COLO829 (cell line): ENCODE data around the gene EVX1.

ENCODE experiments used
- DNase-seq: peaks from one replicate; pipeline ENCODE4 v3.0.0; 2012; ENCODE audit warnings: low spot score

Gene EVX1

DNA sequence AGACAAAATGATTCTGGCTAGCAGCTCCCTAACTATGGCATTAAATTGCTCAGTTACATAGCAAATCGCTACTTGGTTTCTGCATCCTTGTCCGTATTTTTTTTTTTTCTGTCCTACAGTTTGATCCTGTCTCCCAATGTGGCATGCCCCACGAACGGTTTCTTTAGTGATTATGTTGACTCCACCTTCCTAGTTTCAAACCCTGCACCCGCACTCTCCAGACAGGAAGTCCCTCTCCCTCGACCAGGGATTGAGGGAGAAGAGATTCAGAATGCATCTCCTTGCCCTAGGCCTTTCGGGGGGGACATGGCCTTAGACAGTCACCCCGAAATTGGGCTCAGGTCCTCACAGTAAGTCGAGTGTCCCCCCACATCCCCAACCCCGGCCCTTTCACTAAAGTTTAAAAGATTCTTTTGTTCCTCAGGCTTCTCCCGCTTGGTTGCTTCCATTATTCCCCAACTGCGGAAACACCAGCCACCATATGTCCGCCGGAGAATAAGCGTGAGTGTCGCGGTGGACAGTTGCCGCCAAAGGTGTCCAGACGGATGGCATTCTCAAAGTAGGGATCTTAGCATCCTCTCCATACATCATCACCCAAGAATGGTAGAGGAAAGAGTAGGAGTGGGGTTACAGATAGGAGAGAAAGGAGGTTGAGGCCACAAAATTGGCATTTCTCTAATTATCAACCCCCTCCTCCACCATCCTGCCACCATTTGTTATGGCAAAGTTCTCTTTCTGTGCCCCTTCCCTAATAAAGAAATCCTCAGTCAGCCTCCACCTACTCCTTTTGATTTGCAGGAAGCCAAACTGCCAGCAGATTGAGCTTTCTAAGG is 7.3 kb downstream of the EVX1 start:
- DNase-seq: no peak

DNA sequence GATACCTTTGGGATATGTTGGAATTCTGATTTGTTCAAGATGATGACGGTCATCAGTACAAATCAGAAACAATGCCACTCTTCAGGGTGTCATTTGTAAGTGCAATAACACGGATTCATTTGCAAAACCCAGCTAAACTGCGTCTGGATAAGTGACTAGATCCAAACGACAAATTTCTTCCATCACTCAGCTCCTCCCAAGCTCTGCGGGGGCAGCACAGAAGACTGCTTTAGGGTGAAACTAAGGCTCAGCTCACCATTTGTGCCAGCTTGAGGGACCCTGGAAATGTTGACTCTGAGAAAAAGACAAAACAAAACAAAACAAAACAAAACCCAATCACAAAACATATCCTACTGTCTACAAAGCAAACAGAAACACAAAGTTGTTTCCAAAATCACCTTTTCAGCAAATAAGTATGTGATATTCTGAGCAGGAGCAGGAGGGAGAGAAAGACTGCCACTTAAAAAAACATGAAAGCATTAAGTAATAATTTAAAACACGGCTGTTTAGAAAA is 8.0 kb downstream of the EVX1 start:
- no peak for DNase-seq

DNA sequence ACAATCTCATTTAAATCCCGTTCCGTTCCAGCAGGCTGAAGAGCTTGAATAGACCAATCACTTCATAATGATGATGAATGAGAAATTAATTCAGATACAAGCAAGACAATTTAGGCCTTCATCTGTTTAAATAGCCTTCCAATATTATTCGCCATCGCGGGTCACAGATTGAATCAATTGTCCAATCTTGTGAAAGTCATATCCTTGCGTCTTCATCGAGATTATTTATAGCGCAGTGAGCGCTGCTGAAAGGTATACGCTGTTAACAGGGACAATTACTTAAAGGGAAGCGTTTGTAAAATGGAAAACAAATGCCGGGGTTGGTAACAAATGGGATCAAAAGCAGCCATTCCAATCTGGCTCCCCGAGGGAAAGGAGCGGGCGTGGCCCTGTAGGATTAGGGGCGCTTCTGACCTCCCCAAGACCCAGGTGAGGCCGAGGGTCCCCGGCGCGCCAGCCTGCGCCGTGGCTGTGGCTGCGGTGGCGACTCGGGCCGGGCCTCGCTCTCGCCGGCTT is 8.6 kb downstream of the EVX1 start:
- no peak for DNase-seq

DNA sequence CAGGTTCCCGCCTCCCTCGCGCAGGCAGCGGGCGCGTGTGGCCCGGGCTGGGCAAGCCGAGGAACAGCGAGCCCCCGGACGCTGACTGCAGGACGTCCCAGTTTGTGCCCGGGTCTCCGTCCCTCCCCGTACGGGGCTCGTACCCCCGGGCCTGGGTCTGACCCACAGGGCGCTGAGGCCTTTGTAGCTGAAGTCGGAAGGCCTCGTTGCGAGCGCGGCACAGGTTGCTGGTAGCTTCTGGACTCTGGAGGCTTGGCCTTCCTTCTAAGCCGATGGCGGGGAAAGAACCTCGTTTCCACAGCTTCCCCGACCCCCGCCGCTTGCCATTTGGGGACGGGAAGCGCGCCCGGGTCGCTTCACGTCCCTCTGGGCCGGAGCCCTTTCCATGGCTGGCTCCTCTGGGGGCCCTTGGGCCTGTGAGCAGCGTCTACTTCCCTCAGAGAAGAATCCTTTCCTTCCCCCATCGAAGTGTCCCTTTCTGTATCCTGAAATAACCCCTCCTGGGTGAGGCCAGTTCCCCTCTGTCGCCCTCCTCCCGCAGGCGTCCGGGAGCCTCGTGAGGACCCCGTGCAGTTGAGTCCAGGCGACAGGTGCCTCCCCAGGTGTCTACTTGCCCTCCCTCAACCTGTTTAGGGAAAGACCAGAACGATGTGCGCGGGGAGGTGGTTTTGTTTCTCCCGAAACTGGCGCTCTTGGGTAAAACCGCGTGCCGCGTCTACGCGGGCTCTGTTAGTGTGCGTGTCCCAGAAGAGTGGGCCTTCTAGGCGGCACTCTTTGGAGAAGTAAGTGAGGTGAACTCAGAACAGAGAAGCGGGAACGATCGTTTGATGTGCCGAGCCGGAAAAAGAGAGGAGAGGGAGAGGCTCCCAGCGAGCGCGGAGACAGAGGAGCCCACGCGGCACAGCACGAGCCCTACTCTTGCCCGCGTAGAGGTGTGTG is 9.3 kb downstream of the EVX1 start:
- DNase-seq: no peak

DNA sequence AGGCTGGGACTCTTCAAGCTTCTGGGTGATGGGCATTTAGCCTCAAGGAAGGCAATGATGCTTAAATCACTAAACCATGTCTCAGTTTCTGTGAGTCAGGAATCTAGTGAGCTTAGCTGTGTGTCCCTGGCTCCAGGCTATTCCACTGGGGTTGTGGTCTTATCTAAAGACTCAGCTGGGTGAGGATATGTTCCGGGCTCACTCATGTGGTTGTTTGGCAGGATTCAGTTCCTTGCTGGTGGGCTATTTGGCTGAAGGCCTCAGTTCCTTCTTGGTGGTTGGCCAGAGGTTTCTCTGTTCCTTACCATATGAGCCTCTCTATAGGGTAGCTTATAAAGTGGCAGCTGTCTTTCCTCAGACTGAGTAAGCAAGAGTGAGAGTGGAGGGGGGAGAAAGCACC is 12.0 kb downstream of the EVX1 start:
- no peak for DNase-seq

DNA sequence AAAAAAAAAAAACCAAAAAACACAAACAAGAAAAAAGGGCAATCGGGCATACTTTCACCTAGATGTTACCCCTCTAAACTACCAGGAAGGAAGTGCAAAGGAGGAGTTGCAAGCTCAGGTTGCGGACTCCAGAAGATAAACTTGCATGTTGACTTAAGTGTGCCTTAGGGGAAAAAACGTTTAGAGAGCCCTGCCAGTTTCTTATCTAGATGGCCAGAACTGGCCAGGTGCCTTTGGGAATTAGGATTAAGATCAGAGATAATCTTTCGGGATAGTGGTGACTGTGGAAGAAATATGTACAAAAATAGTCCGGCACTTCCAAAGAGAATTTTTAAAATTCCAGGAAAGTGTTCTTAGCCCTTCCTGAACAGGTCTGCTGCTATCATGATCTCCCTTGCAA is 17.6 kb downstream of the EVX1 start:
- no peak for DNase-seq

DNA sequence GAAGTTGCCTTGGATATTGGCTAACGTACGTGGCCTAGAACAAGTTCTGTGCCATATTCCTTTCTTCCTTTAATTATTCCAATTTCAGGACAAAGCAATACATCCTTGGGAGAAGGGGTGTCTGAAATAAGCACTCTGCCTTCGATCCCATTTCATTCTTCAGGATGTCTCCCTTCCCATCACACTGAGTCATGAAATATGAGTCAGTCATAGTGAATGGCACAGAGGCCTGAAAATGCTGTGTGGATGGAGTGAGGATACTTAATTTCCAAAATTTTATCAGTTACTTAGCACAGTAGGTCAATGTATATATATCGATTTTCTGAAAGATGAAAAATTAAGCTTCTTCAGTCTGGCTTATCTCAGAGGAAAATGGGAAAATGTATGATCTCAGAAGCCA is 19.5 kb downstream of the EVX1 start:
- no peak for DNase-seq

DNA sequence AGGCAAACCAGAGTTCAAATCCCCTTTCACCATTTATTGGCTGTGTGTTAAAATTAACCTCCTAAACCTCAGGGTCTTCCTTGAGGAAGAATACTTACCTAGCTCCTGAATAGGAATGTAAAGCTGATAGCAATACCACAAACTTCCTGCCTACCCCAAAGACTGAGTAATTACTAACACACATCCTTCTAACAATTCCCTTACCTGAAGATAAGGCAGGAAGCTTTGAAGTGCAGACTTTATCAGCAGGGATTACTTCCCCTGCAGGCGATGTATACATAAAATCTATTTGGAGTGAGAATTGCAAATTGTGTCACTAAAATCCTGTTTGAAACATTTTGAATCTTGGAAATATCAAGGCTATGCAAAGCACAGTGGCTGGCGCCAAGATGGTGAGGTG is 21.2 kb downstream of the EVX1 start:
- DNase-seq: no peak

DNA sequence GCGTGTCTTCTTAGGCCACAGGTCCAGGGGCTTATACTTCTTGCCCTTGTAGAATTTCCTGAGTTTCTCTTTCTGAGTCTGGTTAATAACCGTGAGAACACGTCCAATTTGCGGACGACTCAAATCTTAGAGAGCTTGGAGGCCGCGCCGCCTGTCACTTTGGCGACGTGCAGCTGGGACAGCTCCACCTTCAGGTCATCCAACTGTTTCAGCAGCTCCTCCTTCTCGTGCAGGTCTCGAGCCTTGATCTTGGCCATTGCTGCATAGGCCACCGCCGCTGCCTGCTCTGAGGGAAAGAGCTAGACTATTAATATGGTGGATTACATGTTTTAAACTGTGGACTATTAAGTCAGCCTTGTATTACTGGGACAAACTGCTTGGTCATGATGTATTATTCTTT is 26.9 kb downstream of the EVX1 start:
- no peak for DNase-seq

DNA sequence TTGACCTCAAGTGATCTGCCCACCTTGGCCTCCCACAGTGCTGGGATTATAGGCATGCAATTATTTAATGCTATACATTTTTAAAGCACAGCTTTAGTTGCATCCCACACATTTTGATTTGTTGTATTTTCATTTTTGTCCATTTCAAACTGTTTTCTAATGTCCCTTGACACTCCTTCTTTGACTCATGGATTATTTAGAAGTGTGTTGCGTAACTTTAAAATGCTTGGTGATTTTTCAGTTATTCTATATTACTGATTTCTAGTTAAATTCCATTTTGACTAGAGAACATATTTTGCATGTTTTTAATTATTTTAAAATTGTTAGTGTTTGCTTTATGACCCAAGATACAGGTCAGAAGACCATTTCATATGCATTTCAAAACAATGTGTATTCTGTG is 28.8 kb downstream of the EVX1 start:
- no peak for DNase-seq

DNA sequence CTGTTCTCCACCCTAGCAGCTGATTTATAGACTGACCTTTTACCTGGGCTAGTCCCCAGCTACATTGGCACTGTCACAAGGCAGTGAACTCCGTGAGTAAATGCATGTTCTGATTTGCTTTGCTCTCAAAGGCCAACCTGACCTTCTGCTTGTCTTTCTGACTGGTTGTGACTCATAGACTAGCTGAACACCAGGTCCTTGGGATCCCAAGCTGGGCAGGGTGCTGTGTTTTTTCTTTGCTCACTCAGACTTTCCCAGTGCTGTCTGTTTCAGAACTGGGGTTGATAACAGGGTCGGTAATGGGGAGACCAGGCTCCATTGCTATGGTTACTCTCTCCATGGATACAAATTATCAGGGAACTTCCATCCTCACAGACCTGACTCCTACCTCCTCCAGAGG is 35.0 kb downstream of the EVX1 start:
- peak; percentile 39 for DNase-seq

DNA sequence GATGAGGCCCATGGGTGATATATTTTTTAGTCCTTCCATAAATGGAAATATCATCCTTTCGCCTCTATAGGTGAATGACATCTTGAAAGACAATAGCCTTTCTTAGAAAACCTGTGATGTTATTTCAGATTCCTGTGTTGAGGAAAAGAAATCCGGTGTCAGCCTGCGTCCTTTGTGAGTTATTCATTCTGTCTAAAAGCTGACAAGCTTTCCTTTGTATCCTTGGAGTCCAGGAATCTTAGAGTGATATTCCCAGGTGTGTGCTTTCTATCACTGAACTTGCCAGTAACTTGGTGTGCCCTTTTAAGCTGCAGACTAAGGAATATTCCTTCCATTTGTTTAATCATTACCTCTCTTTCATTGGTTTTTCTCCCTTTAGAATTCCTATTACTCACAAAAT is 41.0 kb downstream of the EVX1 start:
- no peak for DNase-seq

DNA sequence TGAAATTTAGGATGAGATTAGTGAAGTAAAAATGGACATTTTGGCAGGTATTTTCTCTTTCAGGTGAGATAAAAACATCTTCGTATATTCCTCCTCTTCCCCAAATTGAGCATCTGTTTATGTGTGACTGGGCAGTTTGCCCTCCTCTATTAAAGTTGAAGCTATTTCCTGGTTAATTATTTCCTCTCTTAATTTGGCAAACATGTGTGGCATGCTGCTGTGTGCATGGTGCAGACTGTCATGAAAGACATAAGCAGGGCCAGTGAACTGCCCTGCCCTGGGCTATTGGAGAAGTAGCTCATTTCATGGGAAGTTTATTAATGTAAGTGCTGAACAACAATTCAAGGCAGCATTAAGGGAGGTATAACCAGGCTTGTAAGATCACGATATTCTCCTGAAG is 52.6 kb downstream of the EVX1 start:
- DNase-seq: no peak

DNA sequence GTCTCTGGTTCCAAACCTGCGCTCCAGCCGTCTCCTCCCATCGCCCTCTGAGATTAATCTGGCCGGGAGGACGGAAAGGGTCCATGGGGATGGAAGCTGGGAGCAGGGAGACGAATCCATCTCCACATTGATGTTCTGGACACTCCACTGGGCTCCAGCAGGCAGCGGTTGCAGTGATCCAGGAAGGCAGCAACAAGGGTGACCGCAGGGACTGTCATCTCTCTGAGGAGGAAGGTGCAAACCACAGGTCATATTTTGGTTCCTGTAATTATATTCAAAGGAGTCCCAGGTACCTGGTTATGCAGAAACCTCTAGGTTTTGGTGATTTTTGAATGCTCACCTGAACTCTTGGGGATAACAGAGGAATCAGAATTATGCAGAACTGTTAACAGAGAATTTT is 54.8 kb downstream of the EVX1 start:
- no peak for DNase-seq
